Measurements from ENCODE around the gene ACVR1C. TPM values are rescaled to one million over a fixed set of nuclear protein-coding genes. Genes with fewer than 3 reads are reported as not detected.
"Not testable (repeated sequence)": the region's sequence is repeated elsewhere in the genome, so short reads cannot be mapped to it uniquely, and the experiment has no call there.

Gene ACVR1C
- total RNA-seq, 2 donors from 2014 or later: 2.3 to 3.6 TPM

GRCh38 chr2:157559890-157560289, 68.8 kb downstream of the ACVR1C start:
- Mint-ChIP-seq H3K9me3 (peaks cover 2 to 4% of the 10 kb centered on the region in 2 donors), H3K27me3 (ENCODE audit: low read depth) (no peaks in the 10 kb centered on the region), H3K36me3 (ENCODE audit: insufficient read depth in 2 of 2) (peaks cover 1 to 2% of the 10 kb centered on the region in 2 donors), H3K27ac (no peak overlapping the region), H3K4me1 (ENCODE audit: low read depth) (peaks cover 24% of the 10 kb centered on the region), H3K4me3 (no peak overlapping the region)
- DNase-seq (no peak), ATAC-seq (replicated peaks in 1 of 2) (no peak)

- H3K4me3 Mint-ChIP-seq: no peak overlapping the region
- no peak for DNase-seq
Observed at GRCh38 chr2:157559461-157559860, 69.2 kb downstream of the ACVR1C start.

DNA sequence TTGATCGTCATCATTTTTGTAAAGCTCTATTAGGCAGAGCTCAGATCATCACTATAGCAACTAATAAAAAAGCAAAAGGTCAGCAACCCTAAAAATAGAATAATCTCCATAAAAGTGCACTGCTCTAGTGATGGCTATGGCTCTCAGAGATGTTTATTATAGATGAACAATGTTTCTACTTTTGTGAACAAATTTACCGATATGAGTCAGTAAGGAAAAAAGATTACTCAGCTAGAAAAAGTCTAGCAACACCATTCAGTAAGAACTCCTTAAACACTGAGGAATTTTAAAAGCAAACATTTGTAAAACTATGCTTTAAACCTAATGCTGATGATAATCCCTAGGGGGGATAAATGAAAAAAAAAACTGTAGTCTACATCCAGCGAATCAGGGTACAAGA, 69.6 kb downstream of the ACVR1C start:
- no peak overlapping the region for H3K4me3 Mint-ChIP-seq
- no peaks in the 10 kb centered on the region for H3K27me3 Mint-ChIP-seq (ENCODE audit: low read depth)
- peaks cover 24% of the 10 kb centered on the region for H3K4me1 Mint-ChIP-seq (ENCODE audit: low read depth)
- peaks cover 0 to 1% of the 10 kb centered on the region in 2 donors for H3K36me3 Mint-ChIP-seq (ENCODE audit: insufficient read depth in 2 of 2)
- no peak for ATAC-seq (replicated peaks in 1 of 2)
- no peak overlapping the region for H3K27ac Mint-ChIP-seq
- no peak for DNase-seq
- H3K9me3 Mint-ChIP-seq: peaks cover 2% of the 10 kb centered on the region in 2 donors

More at GRCh38 chr2:157559461-157559860, 69.2 kb downstream of the ACVR1C start:
- peaks cover under 1 to 1% of the 10 kb centered on the region in 2 donors for H3K36me3 Mint-ChIP-seq (ENCODE audit: insufficient read depth in 2 of 2)
- no peaks in the 10 kb centered on the region for H3K27me3 Mint-ChIP-seq (ENCODE audit: low read depth)
- peaks cover 2% of the 10 kb centered on the region in 2 donors for H3K9me3 Mint-ChIP-seq
- peaks cover 24% of the 10 kb centered on the region for H3K4me1 Mint-ChIP-seq (ENCODE audit: low read depth)
- no peak overlapping the region for H3K27ac Mint-ChIP-seq
- ATAC-seq (replicated peaks in 1 of 2): no peak

DNA sequence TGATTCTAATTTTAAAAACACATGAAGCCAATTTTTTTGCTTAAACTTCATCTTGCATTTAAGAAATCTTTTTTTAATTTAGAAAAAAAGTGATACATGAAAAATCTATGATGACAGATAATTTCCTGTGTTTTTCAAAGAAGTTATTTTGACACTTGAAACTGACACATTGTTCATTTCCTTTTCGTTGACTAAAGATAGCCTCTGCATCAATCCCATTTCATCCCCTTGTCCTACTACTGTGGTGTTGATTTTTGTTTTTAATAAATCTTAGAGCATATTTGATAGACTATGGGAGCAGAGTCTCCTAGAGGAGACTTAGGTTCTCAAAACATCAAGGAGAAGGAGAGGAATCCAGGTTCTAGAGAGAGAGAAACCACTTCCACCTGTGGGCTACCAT, 70.9 kb downstream of the ACVR1C start:
- Mint-ChIP-seq H3K4me1 (ENCODE audit: low read depth) (peaks cover 24% of the 10 kb centered on the region), H3K27ac (peak overlapping the region; percentile 63), H3K4me3 (peak overlapping the region in 1 of 2 donors; percentile 51), H3K9me3 (peaks cover 0 to 2% of the 10 kb centered on the region in 2 donors), H3K36me3 (ENCODE audit: insufficient read depth in 2 of 2) (peaks cover 0 to 1% of the 10 kb centered on the region in 2 donors), H3K27me3 (ENCODE audit: low read depth) (no peaks in the 10 kb centered on the region)
- no peak for ATAC-seq (replicated peaks in 1 of 2)
- no peak for DNase-seq

DNA sequence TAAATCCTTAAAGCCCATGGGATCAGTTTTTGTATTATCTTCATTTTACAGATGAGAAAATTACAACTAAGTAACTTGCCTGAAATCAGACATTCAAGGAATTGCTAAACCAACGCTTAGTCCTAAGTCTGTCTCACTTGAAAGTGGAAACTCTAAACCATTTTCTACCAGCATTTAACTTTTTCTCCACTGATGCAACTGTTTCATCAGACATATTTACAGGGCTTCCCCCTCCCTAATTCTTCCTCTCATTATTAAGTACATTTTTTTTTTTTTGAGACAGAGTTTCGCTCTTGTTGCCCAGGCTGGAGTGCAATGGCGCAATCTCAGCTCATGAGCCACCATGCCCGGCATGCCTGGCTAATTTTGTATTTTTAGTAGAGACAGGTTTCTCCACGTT, 88.6 kb downstream of the ACVR1C start:
- Mint-ChIP-seq H3K27ac (no peak overlapping the region), H3K9me3 (no peaks in the 10 kb centered on the region)
- no peak for ATAC-seq (replicated peaks in 1 of 2)

GRCh38 chr2:157538064-157538463, 90.6 kb downstream of the ACVR1C start:
- peaks cover 2% of the 10 kb centered on the region in 2 donors for H3K36me3 Mint-ChIP-seq (ENCODE audit: insufficient read depth in 2 of 2)
- no peak for DNase-seq
- no peak overlapping the region for H3K4me3 Mint-ChIP-seq

More for the DNA sequence above, 88.6 kb downstream of the ACVR1C start:
- no peak for DNase-seq
- Mint-ChIP-seq H3K27me3 (ENCODE audit: low read depth) (no peaks in the 10 kb centered on the region), H3K36me3 (ENCODE audit: insufficient read depth in 2 of 2) (peaks cover 2% of the 10 kb centered on the region in 2 donors), H3K4me3 (no peak overlapping the region), H3K4me1 (ENCODE audit: low read depth) (no peaks in the 10 kb centered on the region)

GRCh38 chr2:157536815-157537214, 91.8 kb downstream of the ACVR1C start:
- Mint-ChIP-seq H3K4me1 (ENCODE audit: low read depth) (no peaks in the 10 kb centered on the region), H3K4me3 (no peak overlapping the region), H3K36me3 (ENCODE audit: insufficient read depth in 2 of 2) (peaks cover 2% of the 10 kb centered on the region in 2 donors), H3K27me3 (ENCODE audit: low read depth) (no peaks in the 10 kb centered on the region), H3K9me3 (no peaks in the 10 kb centered on the region), H3K27ac (no peak overlapping the region)
- ATAC-seq (replicated peaks in 1 of 2) (no peak), DNase-seq (no peak)

More at GRCh38 chr2:157538064-157538463, 90.6 kb downstream of the ACVR1C start:
- Mint-ChIP-seq H3K27me3 (ENCODE audit: low read depth) (no peaks in the 10 kb centered on the region), H3K4me1 (ENCODE audit: low read depth) (no peaks in the 10 kb centered on the region), H3K27ac (no peak overlapping the region), H3K9me3 (no peaks in the 10 kb centered on the region)
- ATAC-seq (replicated peaks in 1 of 2): no peak

GRCh38 chr2:157528963-157529751, 99.5 kb downstream of the ACVR1C start:
- no peak for DNase-seq
- H3K4me1 Mint-ChIP-seq (ENCODE audit: low read depth): no peaks in the 10 kb centered on the region
- no peak overlapping the region for H3K4me3 Mint-ChIP-seq
- no peaks in the 10 kb centered on the region for H3K36me3 Mint-ChIP-seq (ENCODE audit: insufficient read depth in 2 of 2)
- H3K27me3 Mint-ChIP-seq (ENCODE audit: low read depth): no peaks in the 10 kb centered on the region
- no peaks in the 10 kb centered on the region for H3K9me3 Mint-ChIP-seq
- no peak overlapping the region for H3K27ac Mint-ChIP-seq
- no peak for ATAC-seq (replicated peaks in 1 of 2)

DNA sequence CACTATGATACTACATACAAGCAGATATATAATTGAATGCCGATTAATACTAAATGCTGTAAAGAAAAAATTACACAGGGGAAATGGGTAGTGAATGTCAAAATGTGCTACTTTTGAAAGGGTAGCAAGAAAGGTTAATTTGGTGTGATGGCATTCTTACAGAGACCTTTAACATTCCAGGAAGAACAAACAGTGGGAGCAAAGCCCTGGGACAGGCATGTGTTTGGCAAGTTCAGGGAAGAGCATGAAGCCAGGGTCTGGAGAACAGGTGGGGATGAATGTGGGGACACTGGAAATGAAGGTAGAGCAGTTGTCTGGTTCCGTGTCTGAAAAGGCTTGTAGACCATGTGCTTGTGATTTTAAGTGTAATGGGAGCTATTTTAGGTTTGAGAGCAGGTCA, 102.6 kb downstream of the ACVR1C start:
- H3K9me3 Mint-ChIP-seq: no peaks in the 10 kb centered on the region
- no peak overlapping the region for H3K4me3 Mint-ChIP-seq
- no peak overlapping the region for H3K27ac Mint-ChIP-seq
- no peaks in the 10 kb centered on the region for H3K36me3 Mint-ChIP-seq (ENCODE audit: insufficient read depth in 2 of 2)
- H3K4me1 Mint-ChIP-seq (ENCODE audit: low read depth): no peaks in the 10 kb centered on the region
- H3K27me3 Mint-ChIP-seq (ENCODE audit: low read depth): no peaks in the 10 kb centered on the region
- ATAC-seq (replicated peaks in 1 of 2) (no peak), DNase-seq (no peak)

GRCh38 chr2:157523270-157524247, 105.1 kb downstream of the ACVR1C start:
- DNase-seq: no peak
- no peaks in the 10 kb centered on the region for H3K4me1 Mint-ChIP-seq (ENCODE audit: low read depth)
- no peaks in the 10 kb centered on the region for H3K36me3 Mint-ChIP-seq (ENCODE audit: insufficient read depth in 2 of 2)
- H3K27ac Mint-ChIP-seq: peak overlapping the region; percentile 48
- H3K27me3 Mint-ChIP-seq (ENCODE audit: low read depth): no peaks in the 10 kb centered on the region
- no peak for ATAC-seq (replicated peaks in 1 of 2)
- no peak overlapping the region for H3K4me3 Mint-ChIP-seq
- H3K9me3 Mint-ChIP-seq: no peaks in the 10 kb centered on the region

DNA sequence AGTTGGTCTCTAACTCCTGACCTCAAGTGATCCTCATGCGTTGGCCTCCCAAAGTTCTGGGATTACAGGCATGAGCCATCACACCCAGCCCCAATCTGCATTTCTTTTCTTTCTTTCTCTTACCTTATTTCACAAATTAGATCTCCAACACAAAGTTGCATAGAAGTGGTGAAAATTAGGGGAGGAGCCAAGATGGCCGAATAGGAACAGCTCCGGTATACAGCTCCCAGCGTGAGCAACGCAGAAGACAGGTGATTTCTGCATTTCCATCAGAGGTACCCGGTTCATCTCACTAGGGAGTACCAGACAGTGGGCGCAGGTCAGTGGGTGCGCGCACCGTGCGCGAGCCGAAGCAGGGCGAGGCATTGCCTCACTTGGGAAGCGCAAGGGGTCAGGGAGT, 113.7 kb downstream of the ACVR1C start:
- not testable (repeated sequence) for H3K9me3 Mint-ChIP-seq; ATAC-seq (replicated peaks in 1 of 2); H3K27ac Mint-ChIP-seq; H3K36me3 Mint-ChIP-seq (ENCODE audit: insufficient read depth in 2 of 2); H3K4me3 Mint-ChIP-seq; DNase-seq; H3K4me1 Mint-ChIP-seq (ENCODE audit: low read depth); H3K27me3 Mint-ChIP-seq (ENCODE audit: low read depth)

DNA sequence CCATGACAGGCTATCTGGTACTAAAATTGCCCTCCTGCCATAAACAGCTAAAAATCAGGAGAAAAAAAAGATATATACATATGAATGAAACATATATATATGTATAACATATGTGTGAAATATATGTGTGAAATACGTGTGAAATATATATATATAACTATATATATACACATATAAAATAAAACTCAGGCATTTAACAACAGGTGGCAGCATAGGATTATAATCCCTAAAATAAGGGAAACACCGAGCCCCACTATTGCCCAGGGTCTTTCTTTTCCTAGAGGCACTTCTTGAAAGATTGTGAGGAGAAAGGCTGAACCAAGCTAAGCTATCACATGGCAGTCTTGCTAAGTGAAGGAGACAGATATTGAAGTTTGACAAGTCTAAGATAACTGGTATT, 118.9 kb downstream of the ACVR1C start:
- Mint-ChIP-seq H3K36me3 (ENCODE audit: insufficient read depth in 2 of 2) (peaks cover 2 to 4% of the 10 kb centered on the region in 2 donors), H3K27ac (no peak overlapping the region), H3K9me3 (peaks cover 0 to 3% of the 10 kb centered on the region in 2 donors), H3K4me3 (no peak overlapping the region), H3K27me3 (ENCODE audit: low read depth) (peaks cover 8% of the 10 kb centered on the region), H3K4me1 (ENCODE audit: low read depth) (peaks cover 4% of the 10 kb centered on the region)
- ATAC-seq (replicated peaks in 1 of 2) (no peak), DNase-seq (no peak)

- Mint-ChIP-seq H3K4me1 (ENCODE audit: low read depth) (peaks cover 4% of the 10 kb centered on the region), H3K27me3 (ENCODE audit: low read depth) (peaks cover 8% of the 10 kb centered on the region), H3K4me3 (no peak overlapping the region), H3K9me3 (peaks cover 0 to 3% of the 10 kb centered on the region in 2 donors), H3K36me3 (ENCODE audit: insufficient read depth in 2 of 2) (peaks cover 4 to 6% of the 10 kb centered on the region in 2 donors), H3K27ac (no peak overlapping the region)
- DNase-seq: no peak
- peak in 1 of 2 donors; percentile 28 for ATAC-seq (replicated peaks in 1 of 2)
Observed at GRCh38 chr2:157508676-157509075, 120.0 kb downstream of the ACVR1C start.

All from activated T-cell treated with anti-CD3 and anti-CD28 coated beads, Interleukin-2, amount 50 U/mL, for 72 hours (primary cell).